ENCODE measurements around the gene YIF1A.
"Not testable (repeated sequence)": the region's sequence is repeated elsewhere in the genome, so short reads cannot be mapped to it uniquely, and the experiment has no call there.

Gene YIF1A

GRCh38 chr11:66267379-66268243, 21.3 kb downstream of the YIF1A start:
- peak; percentile 80 for DNase-seq

- no peak for DNase-seq
Measured at GRCh38 chr11:66267039-66267378, 21.9 kb downstream of the YIF1A start.

- no peak for DNase-seq
Measured at GRCh38 chr11:66266378-66267038, 22.4 kb downstream of the YIF1A start.

GRCh38 chr11:66265531-66266377, 23.2 kb downstream of the YIF1A start:
- no peak for DNase-seq

- DNase-seq: no peak
Measured at GRCh38 chr11:66264914-66265313, 24.0 kb downstream of the YIF1A start.

GRCh38 chr11:66264383-66264782, 24.6 kb downstream of the YIF1A start:
- no peak for DNase-seq

GRCh38 chr11:66263785-66264184, 25.2 kb downstream of the YIF1A start:
- DNase-seq: no peak

GRCh38 chr11:66263231-66263630, 25.7 kb downstream of the YIF1A start:
- DNase-seq: no peak

- no peak for DNase-seq
Measured at GRCh38 chr11:66262696-66263095, 26.2 kb downstream of the YIF1A start.

GRCh38 chr11:66262191-66262590, 26.8 kb downstream of the YIF1A start:
- DNase-seq: no peak

- no peak for DNase-seq
Measured at GRCh38 chr11:66261578-66261977, 27.4 kb downstream of the YIF1A start.

GRCh38 chr11:66259956-66260355, 29.0 kb downstream of the YIF1A start:
- no peak for DNase-seq

GRCh38 chr11:66259225-66259624, 29.7 kb downstream of the YIF1A start:
- no peak for DNase-seq

- DNase-seq: no peak
Measured at GRCh38 chr11:66258473-66258893, 30.5 kb downstream of the YIF1A start.

GRCh38 chr11:66253081-66253480, 35.9 kb downstream of the YIF1A start:
- not testable (repeated sequence) for DNase-seq

GRCh38 chr11:66251809-66252208, 37.1 kb downstream of the YIF1A start:
- no peak for DNase-seq

GRCh38 chr11:66248903-66249302, 40.0 kb downstream of the YIF1A start:
- DNase-seq: no peak

GRCh38 chr11:66247801-66248200, 41.1 kb downstream of the YIF1A start:
- no peak for DNase-seq

GRCh38 chr11:66247295-66247694, 41.6 kb downstream of the YIF1A start:
- DNase-seq: no peak

GRCh38 chr11:66243782-66244535, 45.0 kb downstream of the YIF1A start:
- no peak for DNase-seq

GRCh38 chr11:66242095-66242765, 46.7 kb downstream of the YIF1A start:
- DNase-seq: no peak

- DNase-seq: no peak
Measured at GRCh38 chr11:66240781-66241136, 48.2 kb downstream of the YIF1A start.

Measured in NCI-H510A treated with DMSO at 0.1 percent for 48 hours (cell line).